Islet precursor cell (in vitro differentiated cells): Measurements from ENCODE around the gene CHRNE.
A peak's percentile ranks its signal among the peaks of the same experiment; 100 is the strongest.

Source experiments
- DNase-seq: peaks from one replicate; pipeline ENCODE4 v3.0.0-alpha.2; 2018

The CHRNE gene

DNA sequence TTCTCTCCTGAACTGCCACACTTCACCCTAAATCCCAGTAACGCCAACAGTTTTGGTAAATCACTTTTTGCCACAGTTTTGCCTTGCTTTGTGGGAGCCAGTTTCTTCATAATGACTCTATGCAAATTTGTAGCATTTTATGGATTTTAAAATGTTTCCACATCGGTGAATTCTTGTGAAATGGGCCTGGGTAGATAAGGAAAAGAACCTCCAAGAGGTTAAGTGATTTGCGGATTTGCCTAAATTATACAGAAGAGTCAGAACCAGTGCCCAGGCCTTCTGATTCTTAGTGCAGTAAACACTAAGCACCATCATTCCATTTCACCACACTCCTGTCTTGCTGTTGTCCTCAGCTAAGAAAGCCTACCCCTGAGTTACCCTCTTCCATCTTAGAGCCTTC lies 51.8 kb downstream of the CHRNE start:
- DNase-seq: no peak

DNA sequence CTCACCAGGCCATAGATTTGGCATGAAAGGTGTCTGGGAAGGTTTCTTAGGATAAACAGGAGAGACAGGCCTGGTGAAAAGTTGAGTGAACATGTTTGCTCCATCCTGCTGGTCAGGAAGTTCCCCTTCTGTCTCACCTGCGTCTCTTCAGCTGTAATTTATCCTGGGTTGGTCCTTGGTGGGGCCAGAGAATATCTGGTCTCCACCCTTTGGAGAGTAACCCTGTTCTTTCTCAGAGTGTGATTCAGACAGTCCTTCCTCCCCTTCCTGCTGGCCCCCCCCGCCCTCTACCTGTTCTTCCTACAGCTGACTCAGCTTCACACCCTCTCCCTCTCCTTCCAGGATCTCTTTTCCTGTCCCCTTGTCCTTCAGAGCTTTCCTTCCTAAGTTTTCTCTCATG lies 52.7 kb downstream of the CHRNE start:
- peak; percentile 86 for DNase-seq

DNA sequence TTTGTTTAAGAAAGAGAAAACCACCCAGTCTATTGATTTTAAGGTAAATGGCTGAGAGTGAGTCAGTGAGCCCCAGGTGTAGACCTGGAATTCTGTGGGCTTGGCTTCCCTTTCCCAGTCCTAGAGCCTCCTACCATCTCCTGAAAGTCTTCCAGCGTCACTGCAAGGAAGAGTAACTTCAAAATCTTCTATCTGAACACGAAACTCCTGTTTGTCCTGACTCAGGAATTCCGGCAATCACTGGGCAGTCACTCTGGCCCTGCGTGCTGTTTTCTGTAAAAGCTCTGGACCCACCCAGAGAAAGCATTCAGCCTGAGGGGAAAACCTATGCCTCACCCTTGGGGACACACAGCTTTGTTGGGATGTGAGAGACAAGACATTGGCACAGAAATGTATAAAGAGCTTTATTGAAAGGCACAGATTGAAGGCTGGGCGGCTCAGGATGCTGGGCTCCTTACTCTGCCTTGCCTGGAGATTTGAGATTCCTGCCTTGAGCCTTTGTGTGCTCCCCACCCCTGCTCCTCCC lies 53.8 kb downstream of the CHRNE start:
- DNase-seq: peak; percentile 96
